Neutrophil (primary cell): ENCODE measurements around the gene PC.

Experiments used
- H3K27ac ChIP-seq: fragments of 200-600 bp; sonication (generic); 2 replicates; pipeline ENCODE4 v1.5.1; 2016; ENCODE audit warnings: mild to moderate bottlenecking, moderate library complexity
- H3K27me3 ChIP-seq: fragments of 200-600 bp; sonication (generic); 2 replicates; pipeline ENCODE4 v1.6.0; 2016; ENCODE audit warnings: mild to moderate bottlenecking
- H3K36me3 ChIP-seq: fragments of 200-600 bp; sonication (generic); 2 replicates; pipeline ENCODE4 v1.5.1; 2017
- H3K4me1 ChIP-seq, 2 experiments: fragments of 200-600 bp in 1 of 2; sonication (generic) in 1 of 2; 1 replicate in 1 of 2; 2 replicates in 1 of 2; pipeline versions ENCODE4 v1.5.1 to v1.6.1; 2013 to 2016; ENCODE audit warnings: low read depth in 1 of 2, low read length in 1 of 2, mild to moderate bottlenecking in 1 of 2, moderate library complexity in 1 of 2; ENCODE audit not compliant: control insufficient read depth in 1 of 2, insufficient read depth in 1 of 2
- H3K4me3 ChIP-seq, 2 experiments: fragments of 200-600 bp in 1 of 2; sonication (generic) in 1 of 2; 1 replicate in 1 of 2; 2 replicates in 1 of 2; pipeline ENCODE4 v1.5.1; 2013 to 2016; ENCODE audit warnings: low read depth in 1 of 2, low read length in 1 of 2, mild to moderate bottlenecking in 1 of 2, moderate library complexity in 1 of 2
- H3K9me3 ChIP-seq: fragments of 200-600 bp; sonication (generic); 2 replicates; pipeline ENCODE4 v1.5.1; 2016
- CTCF ChIP-seq: fragments of 200-600 bp; sonication (generic); IDR thresholded peaks from 2 replicates; pipeline ENCODE4 v1.5.1; 2016; ENCODE audit warnings: antibody characterized with exemption

PC gene

DNA sequence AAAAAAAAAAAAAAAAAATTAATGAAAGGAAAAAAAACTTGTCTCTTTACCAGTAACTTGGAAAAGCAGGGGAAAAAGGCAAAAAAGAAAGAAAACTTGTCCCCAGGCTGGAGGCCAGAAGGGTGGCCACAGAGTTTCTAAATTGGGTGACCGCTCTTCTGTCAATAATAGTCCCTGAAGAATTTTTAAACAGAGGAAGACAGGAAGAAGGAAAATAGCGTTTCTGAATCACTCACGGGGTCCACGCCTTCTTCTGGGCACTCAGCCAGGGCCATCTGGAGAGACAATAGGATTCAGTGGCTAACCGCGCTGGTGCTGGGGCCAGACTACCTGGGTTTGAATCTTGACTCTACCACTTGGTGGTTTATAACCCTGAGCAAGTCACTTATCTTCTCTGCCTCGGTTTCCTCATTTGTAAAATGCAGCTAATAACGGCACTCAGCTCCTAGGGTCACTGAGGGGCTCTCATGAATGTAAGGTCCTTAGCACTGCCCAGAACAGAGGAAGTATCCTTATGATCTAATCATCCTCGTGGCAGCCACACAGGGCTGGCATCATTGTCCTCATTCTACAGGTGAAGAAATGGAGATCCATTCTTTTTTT lies 23.9 kb upstream of the PC start:
- Histone ChIP-seq H3K27ac (no peak overlapping the region), H3K27me3 (peaks cover 53% of the 10 kb centered on the region), H3K4me3 (no peak overlapping the region), H3K9me3 (no peaks in the 10 kb centered on the region), H3K4me1 (no peaks in the 10 kb centered on the region), H3K36me3 (no peaks in the 10 kb centered on the region)
- TF ChIP-seq CTCF: no peak

- no peaks in the 10 kb centered on the region for H3K36me3 ChIP-seq
- H3K27ac ChIP-seq: no peak overlapping the region
- H3K9me3 ChIP-seq: no peaks in the 10 kb centered on the region
- TF ChIP-seq CTCF: no peak
- H3K4me1 ChIP-seq: no peaks in the 10 kb centered on the region
- peaks cover 38% of the 10 kb centered on the region for H3K27me3 ChIP-seq
- H3K4me3 ChIP-seq: no peak overlapping the region
Observed at GRCh38 chr11:66979336-66979980, 21.3 kb upstream of the PC start.

- Histone ChIP-seq H3K27ac (no peak overlapping the region), H3K36me3 (no peaks in the 10 kb centered on the region), H3K4me1 (no peaks in the 10 kb centered on the region), H3K9me3 (no peaks in the 10 kb centered on the region), H3K4me3 (no peak overlapping the region), H3K27me3 (peaks cover 31% of the 10 kb centered on the region)
- TF ChIP-seq CTCF: no peak
Observed at GRCh38 chr11:66978717-66979116, 20.5 kb upstream of the PC start.

DNA sequence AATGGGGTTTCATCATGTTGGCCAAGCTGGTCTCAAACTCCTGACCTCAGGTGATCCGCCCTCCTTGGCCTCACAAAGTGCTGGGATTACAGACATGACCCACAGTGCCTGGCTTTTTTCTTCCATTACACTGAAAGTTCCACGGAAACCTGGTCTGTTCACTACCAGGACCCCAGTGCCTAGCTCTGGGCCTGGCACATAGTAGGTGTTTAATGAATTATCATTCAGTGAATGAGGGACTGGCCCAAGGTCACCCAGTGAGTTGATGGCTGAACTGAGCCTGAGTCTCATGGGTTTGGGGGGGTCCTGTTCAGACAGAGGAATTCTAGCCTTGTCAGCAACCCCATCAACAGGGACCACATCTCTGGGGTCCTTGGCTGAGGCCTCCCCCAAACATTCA lies 20.0 kb upstream of the PC start:
- no peaks in the 10 kb centered on the region for H3K4me1 ChIP-seq
- no peak overlapping the region for H3K27ac ChIP-seq
- peaks cover 26% of the 10 kb centered on the region for H3K27me3 ChIP-seq
- no peaks in the 10 kb centered on the region for H3K36me3 ChIP-seq
- TF ChIP-seq CTCF: no peak
- no peaks in the 10 kb centered on the region for H3K9me3 ChIP-seq
- no peak overlapping the region for H3K4me3 ChIP-seq

DNA sequence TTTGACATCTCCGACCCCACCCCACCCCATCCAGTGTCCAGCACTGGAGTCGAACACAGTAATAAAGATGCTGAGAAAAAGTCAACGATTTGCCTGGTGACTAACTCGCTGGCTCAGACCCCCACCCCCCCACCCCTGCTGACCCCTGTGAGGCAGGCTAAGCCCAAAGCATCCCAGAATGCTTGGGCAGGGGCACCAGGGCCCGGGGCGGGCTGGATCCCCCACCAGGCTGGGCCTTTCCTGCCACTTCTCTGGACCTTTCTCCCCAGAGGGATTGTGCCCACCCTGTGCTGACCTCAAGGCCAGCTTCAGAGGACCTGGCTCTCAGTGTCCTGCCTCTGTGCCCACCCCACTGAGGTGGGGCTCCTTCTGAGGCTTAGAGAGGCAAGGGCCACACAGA lies 18.7 kb upstream of the PC start:
- Histone ChIP-seq H3K4me1 (no peaks in the 10 kb centered on the region), H3K36me3 (no peaks in the 10 kb centered on the region)
- TF ChIP-seq CTCF: no peak

More for the DNA sequence above, 18.7 kb upstream of the PC start:
- H3K27ac ChIP-seq: no peak overlapping the region
- no peaks in the 10 kb centered on the region for H3K9me3 ChIP-seq
- no peak overlapping the region for H3K4me3 ChIP-seq
- peaks cover 13% of the 10 kb centered on the region for H3K27me3 ChIP-seq
